GM13976 (cell line): ENCODE measurements around the gene EME1.

Experiments
- DNase-seq: peaks from one replicate; pipeline ENCODE4 v3.0.0; 2012; ENCODE audit warnings: low spot score
- CTCF ChIP-seq: IDR thresholded peaks from 2 replicates; pipeline ENCODE4 v1.5.1; 2012; ENCODE audit warnings: borderline replicate concordance, mild to moderate bottlenecking; ENCODE audit not compliant: insufficient read depth; ENCODE audit errors: extremely low read depth, missing control alignments, control extremely low read depth
- in situ Hi-C: fragments of 300-500 bp; cut with MboI; formaldehyde crosslinking; loops from one replicate; pipeline ENCODE4 v1.12.0; 2022; ENCODE audit warnings: low sequenced_read_pairs, mixed read lengths, inconsistent platforms; ENCODE audit not compliant: unreplicated experiment

Gene EME1

GRCh38 chr17:50354198-50354597 lies 18.8 kb upstream of the EME1 start:
- in situ Hi-C loops, result no loop called here
- DNase-seq, result peak; percentile 35
- no peak for TF ChIP-seq CTCF

- TF ChIP-seq CTCF, result no peak
- in situ Hi-C loops, result no loop called here
- no peak for DNase-seq
These were observed 18.3 kb upstream of the EME1 start for GRCh38 chr17:50354776-50355175.

- TF ChIP-seq CTCF, result no peak
- no peak for DNase-seq
- in situ Hi-C loops, result no loop called here
These were observed 17.7 kb upstream of the EME1 start for GRCh38 chr17:50355336-50355700.

- no peak for TF ChIP-seq CTCF
- no peak for DNase-seq
- in situ Hi-C loops, result no loop called here
These were observed 17.2 kb upstream of the EME1 start for GRCh38 chr17:50355701-50356341.

GRCh38 chr17:50356418-50356817 lies 16.6 kb upstream of the EME1 start:
- no peak for DNase-seq
- no peak for TF ChIP-seq CTCF
- in situ Hi-C loops, result no loop called here

- DNase-seq, result no peak
- in situ Hi-C loops, result no loop called here
- TF ChIP-seq CTCF, result no peak
These were observed 16.0 kb upstream of the EME1 start for GRCh38 chr17:50356892-50357510.
